ENCODE data around the gene SURF1.
A peak's percentile ranks its signal among the peaks of the same experiment; 100 is the strongest.
"Not testable (repeated sequence)": the region's sequence is repeated elsewhere in the genome, so short reads cannot be mapped to it uniquely, and the experiment has no call there.

Gene SURF1

DNA sequence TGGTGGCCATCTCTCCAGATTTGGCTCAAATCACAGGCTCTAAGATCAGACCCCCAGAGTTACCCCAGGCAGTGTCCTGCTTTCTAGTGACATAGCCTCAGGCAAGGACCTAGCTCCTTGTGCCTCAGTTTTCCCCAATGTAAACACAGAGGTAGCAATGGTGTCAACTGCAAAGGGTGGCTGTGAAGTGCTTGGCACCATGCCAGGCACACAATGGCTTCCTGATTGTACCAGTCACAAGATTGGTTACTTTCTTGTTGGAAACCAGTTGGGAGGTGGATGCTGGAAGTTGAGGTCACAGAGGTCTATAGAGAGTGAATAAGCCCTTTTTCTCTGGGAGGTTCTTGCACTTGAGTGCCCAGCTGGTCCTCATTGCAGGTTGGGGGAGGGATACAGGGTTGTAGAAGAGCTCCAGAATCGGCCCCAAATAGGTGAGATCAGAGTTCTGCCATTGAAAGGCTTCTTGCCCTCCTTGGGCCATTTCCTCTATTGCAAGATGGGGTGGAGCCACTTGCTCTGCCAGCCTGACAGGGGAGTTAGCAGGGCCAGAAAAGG is 22.2 kb upstream of the SURF1 start:
- no peaks in the 10 kb centered on the region for H3K9me3 Mint-ChIP-seq
- H3K36me3 Mint-ChIP-seq (ENCODE audit: insufficient read depth): peaks cover 22% of the 10 kb centered on the region
- no peak overlapping the region for H3K27ac Mint-ChIP-seq
- H3K27me3 Mint-ChIP-seq: no peaks in the 10 kb centered on the region
- no peak overlapping the region for H3K4me3 Mint-ChIP-seq
- ATAC-seq (replicated peaks) (no peak), DNase-seq (no peak)
- H3K4me1 Mint-ChIP-seq (ENCODE audit: low read depth in 2 of 2): peaks cover 2 to 14% of the 10 kb centered on the region in 2 donors

DNA sequence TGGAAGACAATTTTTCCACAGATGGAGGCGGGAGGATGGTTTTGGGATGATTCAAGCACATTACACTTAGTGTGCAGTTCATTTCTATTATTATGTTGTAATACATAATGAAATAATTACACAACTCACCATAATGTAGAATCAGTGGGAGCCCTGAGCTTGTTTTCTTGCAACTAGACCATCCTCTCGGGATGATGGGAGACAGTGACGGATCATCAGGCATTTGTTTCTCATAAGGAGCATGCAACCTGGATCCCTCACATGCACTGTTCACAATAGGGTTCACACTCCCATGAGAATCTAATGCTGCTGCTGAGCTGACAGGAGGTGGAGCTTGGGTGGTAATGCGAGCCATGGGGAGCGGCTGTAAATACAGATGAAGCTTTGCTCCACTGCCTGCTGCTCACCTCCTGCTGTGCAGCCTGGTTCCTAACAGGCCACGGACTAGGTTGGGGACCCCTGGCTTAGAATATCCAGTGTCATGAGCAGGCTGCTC is 21.5 kb upstream of the SURF1 start:
- Mint-ChIP-seq H3K36me3 (ENCODE audit: insufficient read depth) (peaks cover 29% of the 10 kb centered on the region), H3K27ac (no peak overlapping the region), H3K9me3 (no peaks in the 10 kb centered on the region), H3K4me1 (ENCODE audit: low read depth in 2 of 2) (peaks cover 2 to 16% of the 10 kb centered on the region in 2 donors), H3K27me3 (no peaks in the 10 kb centered on the region), H3K4me3 (peak overlapping the region in 1 of 2 donors; percentile 70)
- no peak for ATAC-seq (replicated peaks)
- DNase-seq: no peak

DNA sequence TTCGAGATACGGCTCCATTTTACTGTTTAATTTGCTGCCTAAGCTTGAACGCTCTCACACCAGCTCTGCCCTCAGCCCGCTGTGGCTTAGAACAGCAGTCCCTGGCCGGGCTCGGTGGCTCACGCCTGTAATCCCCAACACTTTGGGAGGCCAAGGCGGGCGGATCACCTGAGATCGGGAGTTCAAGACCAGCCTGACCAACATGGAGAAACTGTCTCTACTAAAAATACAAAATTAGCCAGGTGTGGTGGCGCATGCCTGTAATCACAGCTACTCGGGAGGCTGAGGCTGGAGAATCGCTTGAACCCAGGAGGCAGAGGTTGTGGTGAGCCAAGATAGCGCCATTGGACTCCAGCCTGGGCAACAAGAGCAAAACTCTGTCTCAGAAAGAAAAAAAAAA is 21.0 kb upstream of the SURF1 start:
- DNase-seq; H3K27me3 Mint-ChIP-seq; ATAC-seq (replicated peaks); H3K27ac Mint-ChIP-seq; H3K9me3 Mint-ChIP-seq: not testable (repeated sequence)
- H3K4me3 Mint-ChIP-seq: peak overlapping the region; percentile 64 to 70
- peaks cover 34% of the 10 kb centered on the region for H3K36me3 Mint-ChIP-seq (ENCODE audit: insufficient read depth)
- peaks cover 7 to 20% of the 10 kb centered on the region in 2 donors for H3K4me1 Mint-ChIP-seq (ENCODE audit: low read depth in 2 of 2)

DNA sequence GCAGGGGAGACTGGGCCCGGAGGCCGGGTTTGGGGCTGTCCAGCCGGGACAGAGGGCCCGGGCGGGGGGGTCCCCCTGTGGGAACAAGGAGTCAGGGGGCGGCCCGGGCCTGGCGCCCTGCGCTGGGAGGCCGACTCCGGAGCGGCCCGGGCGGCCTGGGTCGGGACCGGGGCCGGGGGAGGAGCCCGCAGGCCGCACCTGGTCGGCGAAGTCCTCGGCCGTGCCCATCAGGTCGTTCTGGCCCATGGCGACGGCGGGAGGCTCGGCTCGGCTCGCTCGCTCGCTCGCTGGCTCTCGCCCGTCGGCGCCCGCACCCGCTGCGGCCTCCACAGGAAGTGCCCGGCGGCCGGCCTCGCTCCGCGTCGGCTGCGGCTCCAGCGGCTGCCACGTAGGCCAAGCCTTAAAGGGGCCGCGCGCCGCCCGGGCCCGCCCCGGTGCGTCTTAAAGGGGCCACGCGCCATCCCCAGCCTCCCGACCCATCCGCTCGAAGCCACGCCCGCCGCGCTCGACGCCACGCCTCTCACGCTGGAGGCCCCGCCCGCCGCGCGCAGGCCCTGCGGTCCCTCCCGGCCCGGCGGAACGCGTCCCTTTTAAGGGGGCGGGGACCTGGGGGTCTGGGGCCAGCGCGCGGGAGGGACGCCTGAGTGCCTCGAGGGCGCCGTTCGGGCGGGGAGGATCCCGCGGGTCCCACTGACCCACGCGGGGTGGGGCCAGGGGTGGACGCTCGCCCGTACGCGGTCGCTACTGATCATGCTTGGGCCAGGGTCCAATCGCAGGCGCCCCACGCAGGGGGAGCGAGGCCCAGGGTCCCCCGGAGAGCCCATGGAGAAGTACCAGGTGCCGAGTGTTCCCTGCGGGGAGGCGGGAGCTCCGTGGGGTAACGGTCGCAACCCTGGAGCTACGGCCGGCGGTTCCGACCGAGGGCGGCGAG is 19.7 kb upstream of the SURF1 start, which contains the start of the genes STKLD1 and SURF4:
STKLD1 (plus strand) TSS at position 643 of the 931 bp plus-strand sequence; CDS start at position 751, 108 bp downstream.
SURF4 (minus strand) TSS at position 337 of the 931 bp plus-strand sequence; CDS start at position 246, 91 bp downstream.
- Mint-ChIP-seq H3K27me3 (no peaks in the 10 kb centered on the region), H3K4me1 (ENCODE audit: low read depth in 2 of 2) (peaks cover 20 to 33% of the 10 kb centered on the region in 2 donors), H3K27ac (peak within 1 kb of the TSS; percentile 97 to 98), H3K36me3 (ENCODE audit: insufficient read depth) (peaks cover 44% of the 10 kb centered on the region), H3K4me3 (peak within 1 kb of the TSS; percentile 93 to 94), H3K9me3 (no peaks in the 10 kb centered on the region)
- ATAC-seq (replicated peaks) (peak; percentile 78), DNase-seq (peak; percentile 94 to 96 (median 96))

DNA sequence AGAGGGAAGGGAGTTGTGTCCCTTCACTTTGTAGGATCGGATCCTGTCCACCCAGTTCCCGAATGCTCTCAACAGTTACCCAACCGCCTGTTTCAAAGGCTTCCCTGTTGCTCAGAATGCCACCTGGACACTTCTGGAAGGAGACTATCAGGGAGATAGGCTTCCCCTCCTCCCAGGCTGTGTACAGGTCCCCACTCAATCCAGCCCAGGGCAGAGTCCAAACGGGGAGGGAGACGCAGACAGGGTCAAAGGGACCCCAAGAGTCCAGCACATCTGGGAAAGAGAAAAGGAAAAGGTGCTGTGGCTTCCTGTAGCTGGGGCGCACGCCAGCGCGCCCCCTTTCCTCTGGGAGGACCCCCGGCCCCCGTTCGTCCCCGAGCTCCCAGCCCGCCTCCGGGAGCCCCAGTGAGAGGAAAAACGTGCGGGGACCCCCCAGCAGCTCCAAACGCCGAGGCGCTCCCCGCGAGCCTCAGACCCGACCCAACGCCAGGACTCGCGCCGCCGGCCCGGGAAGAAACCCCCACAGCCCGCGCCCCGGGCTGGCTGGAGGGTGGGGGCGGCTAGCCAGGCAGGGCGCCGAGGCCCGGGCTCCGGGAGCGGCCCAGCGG is 18.9 kb upstream of the SURF1 start:
- DNase-seq: no peak
- peak overlapping the region; percentile 93 to 94 for H3K4me3 Mint-ChIP-seq
- ATAC-seq (replicated peaks): no peak
- no peaks in the 10 kb centered on the region for H3K9me3 Mint-ChIP-seq
- H3K36me3 Mint-ChIP-seq (ENCODE audit: insufficient read depth): peaks cover 52% of the 10 kb centered on the region
- H3K27ac Mint-ChIP-seq: peak overlapping the region; percentile 97 to 98
- no peaks in the 10 kb centered on the region for H3K27me3 Mint-ChIP-seq
- H3K4me1 Mint-ChIP-seq (ENCODE audit: low read depth in 2 of 2): peaks cover 28 to 41% of the 10 kb centered on the region in 2 donors

DNA sequence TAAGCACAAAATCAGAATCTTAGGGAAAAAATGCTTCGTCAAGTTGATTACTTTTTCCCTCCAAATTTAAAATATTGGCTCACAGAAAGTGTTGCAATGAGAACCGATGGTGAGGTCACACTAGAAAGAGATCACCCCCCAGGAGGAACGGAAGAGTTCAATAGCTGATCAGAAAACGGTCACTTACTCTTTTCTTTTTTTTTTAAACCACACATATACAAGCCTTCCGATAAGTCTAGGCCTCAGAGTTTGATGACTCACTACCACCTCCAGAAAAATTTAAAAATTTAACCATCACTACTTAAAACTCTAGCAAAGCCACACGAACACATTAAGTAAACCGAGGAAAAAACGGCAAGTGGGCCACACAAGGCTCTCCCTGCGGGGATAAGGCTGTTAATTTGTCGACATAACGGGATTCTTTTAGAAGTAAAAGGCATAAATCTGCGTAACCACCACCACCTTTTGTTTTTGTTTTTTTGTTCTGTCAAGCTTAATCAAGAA is 18.4 kb upstream of the SURF1 start:
- no peaks in the 10 kb centered on the region for H3K9me3 Mint-ChIP-seq
- DNase-seq (no peak), ATAC-seq (replicated peaks) (peak; percentile 29)
- H3K4me3 Mint-ChIP-seq: peak overlapping the region; percentile 93 to 94
- peak overlapping the region; percentile 97 to 98 for H3K27ac Mint-ChIP-seq
- H3K27me3 Mint-ChIP-seq: no peaks in the 10 kb centered on the region
- peaks cover 57% of the 10 kb centered on the region for H3K36me3 Mint-ChIP-seq (ENCODE audit: insufficient read depth)
- H3K4me1 Mint-ChIP-seq (ENCODE audit: low read depth in 2 of 2): peaks cover 33 to 47% of the 10 kb centered on the region in 2 donors

DNA sequence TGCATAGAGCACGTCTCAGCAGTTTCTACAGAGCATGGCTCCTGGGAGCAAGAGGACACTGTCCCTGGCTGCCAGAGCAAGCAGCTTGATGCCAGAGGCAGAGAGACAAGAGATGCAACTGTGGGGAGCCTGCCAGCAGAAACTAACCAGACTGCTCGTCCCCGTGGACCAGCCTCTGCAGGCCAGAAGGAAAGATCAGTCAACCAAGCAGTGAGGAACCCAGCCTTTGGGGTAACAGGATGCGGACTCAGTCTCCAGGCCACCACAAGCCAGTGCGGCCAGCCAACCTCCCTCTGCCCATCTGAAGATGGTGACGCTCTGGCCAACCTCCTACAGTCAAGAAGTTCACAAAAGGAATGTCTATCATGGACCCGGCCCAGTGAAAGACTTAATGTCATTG is 15.9 kb upstream of the SURF1 start:
- Mint-ChIP-seq H3K27me3 (no peaks in the 10 kb centered on the region), H3K9me3 (no peaks in the 10 kb centered on the region), H3K36me3 (ENCODE audit: insufficient read depth) (peaks cover 79% of the 10 kb centered on the region), H3K4me1 (ENCODE audit: low read depth in 2 of 2) (peaks cover 59 to 61% of the 10 kb centered on the region in 2 donors), H3K4me3 (peak overlapping the region; percentile 93 to 94), H3K27ac (peak overlapping the region; percentile 94 to 97)
- DNase-seq: no peak
- ATAC-seq (replicated peaks): no peak

DNA sequence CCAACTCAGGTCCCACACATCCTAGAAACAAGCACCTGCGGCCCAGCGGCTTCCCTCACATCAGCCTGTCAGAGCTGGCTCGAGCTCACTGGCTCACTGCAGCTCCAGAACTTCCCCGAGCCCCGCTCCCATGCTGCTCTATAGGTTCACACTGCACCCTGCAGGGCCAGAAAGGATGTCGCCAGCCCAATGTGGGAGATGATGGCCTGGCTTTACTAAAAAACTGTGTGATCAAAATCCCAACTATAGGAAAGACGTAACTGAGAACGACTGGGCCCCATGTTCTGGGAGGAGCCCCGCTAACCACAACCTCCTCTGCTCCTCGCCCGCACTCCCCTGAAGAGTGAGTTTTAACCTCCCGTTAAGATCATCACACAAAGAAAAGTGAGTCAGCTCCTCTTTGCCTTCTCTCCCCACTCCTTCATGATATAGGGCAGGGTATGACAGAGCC is 15.0 kb upstream of the SURF1 start:
- Mint-ChIP-seq H3K27ac (peak overlapping the region; percentile 94 to 97), H3K4me1 (ENCODE audit: low read depth in 2 of 2) (peaks cover 61% of the 10 kb centered on the region in 2 donors), H3K27me3 (no peaks in the 10 kb centered on the region), H3K9me3 (no peaks in the 10 kb centered on the region), H3K36me3 (ENCODE audit: insufficient read depth) (peaks cover 85% of the 10 kb centered on the region), H3K4me3 (peak overlapping the region; percentile 93 to 94)
- DNase-seq (peak; percentile 54 to 59 (median 55)), ATAC-seq (replicated peaks) (peak; percentile 49)

DNA sequence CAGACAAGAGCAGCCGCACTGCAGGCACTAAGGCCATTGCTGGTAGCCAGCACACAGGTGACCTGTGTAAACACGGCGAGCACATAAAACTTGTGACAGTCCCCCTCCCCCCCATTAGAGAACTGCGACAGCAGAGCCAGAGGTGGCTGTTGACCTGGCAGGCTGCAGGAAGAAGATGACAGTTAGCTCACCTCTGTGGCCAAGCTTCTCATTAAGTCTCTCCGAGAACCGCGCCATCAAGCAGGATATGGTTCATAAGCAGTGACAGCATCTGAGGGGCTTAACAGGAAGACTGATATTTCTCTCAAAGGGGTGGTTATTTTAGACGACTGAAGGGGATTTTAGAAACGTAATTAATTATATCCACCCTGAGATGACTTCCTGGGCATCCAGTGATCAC is 14.4 kb upstream of the SURF1 start:
- peak overlapping the region; percentile 94 to 97 for H3K27ac Mint-ChIP-seq
- peaks cover 61 to 67% of the 10 kb centered on the region in 2 donors for H3K4me1 Mint-ChIP-seq (ENCODE audit: low read depth in 2 of 2)
- H3K36me3 Mint-ChIP-seq (ENCODE audit: insufficient read depth): peaks cover 91% of the 10 kb centered on the region
- DNase-seq (peak; percentile 59 to 62 (median 61)), ATAC-seq (replicated peaks) (peak; percentile 64)
- H3K27me3 Mint-ChIP-seq: no peaks in the 10 kb centered on the region
- H3K4me3 Mint-ChIP-seq: peak overlapping the region; percentile 93 to 94
- no peaks in the 10 kb centered on the region for H3K9me3 Mint-ChIP-seq

DNA sequence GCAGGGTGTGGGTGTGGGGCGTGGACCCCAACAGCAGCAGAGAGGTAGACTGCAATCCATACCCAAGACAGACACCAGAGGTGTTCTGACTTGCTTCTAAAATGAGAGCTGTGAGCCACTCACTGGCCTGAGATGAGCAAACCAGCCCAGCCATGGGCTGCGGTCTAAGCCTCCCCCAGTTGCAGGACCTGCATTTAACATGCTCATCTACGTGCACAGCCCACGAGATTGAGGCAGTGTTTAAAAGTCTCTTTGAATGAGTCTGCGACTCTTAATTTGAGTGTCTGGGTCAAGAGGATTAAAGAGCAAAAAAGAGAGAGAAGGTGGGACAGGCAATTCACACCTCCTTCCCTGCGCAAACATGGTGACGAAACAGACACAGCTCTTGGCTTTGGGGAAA is 13.6 kb upstream of the SURF1 start:
- DNase-seq: peak in 1 of 3 experiments; percentile 31
- peaks cover 57 to 68% of the 10 kb centered on the region in 2 donors for H3K4me1 Mint-ChIP-seq (ENCODE audit: low read depth in 2 of 2)
- H3K27me3 Mint-ChIP-seq: no peaks in the 10 kb centered on the region
- no peaks in the 10 kb centered on the region for H3K9me3 Mint-ChIP-seq
- peak; percentile 27 for ATAC-seq (replicated peaks)
- peaks cover 94% of the 10 kb centered on the region for H3K36me3 Mint-ChIP-seq (ENCODE audit: insufficient read depth)
- H3K27ac Mint-ChIP-seq: peak overlapping the region; percentile 94 to 97
- peak overlapping the region; percentile 93 to 94 for H3K4me3 Mint-ChIP-seq

DNA sequence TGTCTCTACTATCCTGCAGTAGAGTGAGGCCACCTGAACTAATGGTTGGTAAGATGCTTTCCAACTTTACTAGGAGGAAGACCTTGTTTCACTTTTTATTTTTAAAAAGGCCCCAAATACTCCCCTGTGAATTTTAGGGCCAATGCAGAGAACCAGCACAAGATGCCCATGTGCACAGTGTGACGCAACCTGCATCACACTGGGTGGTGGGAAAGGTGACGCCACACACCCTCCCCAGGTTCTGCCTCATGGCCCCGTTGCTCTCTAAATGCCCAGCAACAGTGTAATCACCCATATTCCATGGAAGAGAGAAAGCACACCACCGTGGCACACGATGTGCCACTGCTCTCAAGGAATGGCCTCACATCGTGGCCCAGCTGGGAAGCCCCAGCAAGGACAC is 13.1 kb upstream of the SURF1 start:
- peak; percentile 4 for ATAC-seq (replicated peaks)
- H3K4me3 Mint-ChIP-seq: peak overlapping the region; percentile 93 to 94
- no peaks in the 10 kb centered on the region for H3K9me3 Mint-ChIP-seq
- H3K27me3 Mint-ChIP-seq: no peaks in the 10 kb centered on the region
- peaks cover 52 to 68% of the 10 kb centered on the region in 2 donors for H3K4me1 Mint-ChIP-seq (ENCODE audit: low read depth in 2 of 2)
- peak overlapping the region; percentile 94 to 97 for H3K27ac Mint-ChIP-seq
- DNase-seq: no peak
- peaks cover 94% of the 10 kb centered on the region for H3K36me3 Mint-ChIP-seq (ENCODE audit: insufficient read depth)

DNA sequence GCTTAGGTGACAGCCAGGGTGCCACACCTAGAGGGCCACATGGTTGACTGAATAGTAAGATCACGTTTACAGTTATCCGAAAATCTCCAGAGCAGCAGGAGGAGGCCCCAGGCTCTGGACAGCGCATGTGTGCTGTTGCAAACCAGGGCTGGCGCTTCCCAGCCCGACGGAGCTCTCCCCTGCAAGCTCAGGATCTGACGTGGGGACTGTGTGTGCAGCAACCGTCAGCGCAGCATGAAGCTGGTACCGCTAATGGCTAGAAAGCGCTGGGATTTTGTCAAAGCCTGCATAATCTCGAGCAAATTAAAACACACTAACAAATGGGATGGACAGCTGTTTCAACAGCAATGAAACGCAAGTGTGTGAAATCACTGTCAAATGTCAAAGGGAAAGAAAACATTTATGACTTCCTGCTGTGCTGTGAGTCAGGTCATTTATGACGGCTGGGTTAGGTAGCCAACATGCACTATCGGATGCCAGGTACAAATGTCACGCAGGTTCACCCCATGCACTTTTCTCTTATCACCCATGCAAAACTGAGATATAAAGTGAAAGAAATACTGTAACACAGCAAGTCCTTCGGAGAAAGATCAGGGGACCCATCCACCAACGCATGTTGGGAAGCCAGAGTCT is 12.1 kb upstream of the SURF1 start:
- no peak for ATAC-seq (replicated peaks)
- DNase-seq: no peak
- Mint-ChIP-seq H3K27ac (peak overlapping the region; percentile 94 to 97), H3K27me3 (no peaks in the 10 kb centered on the region), H3K4me1 (ENCODE audit: low read depth in 2 of 2) (peaks cover 56 to 71% of the 10 kb centered on the region in 2 donors), H3K9me3 (no peaks in the 10 kb centered on the region), H3K36me3 (ENCODE audit: insufficient read depth) (peaks cover 95% of the 10 kb centered on the region), H3K4me3 (peak overlapping the region; percentile 93 to 94)

All from effector memory CD8-positive, alpha-beta T cell (primary cell).